B cell (primary cell): ENCODE measurements around the gene PTF1A. TPM values are rescaled to one million over a fixed set of nuclear protein-coding genes. Genes with fewer than 3 reads are reported as not detected.

Experiments used
- ATAC-seq: fragments of 200-7000 bp; cut with Tn5 transposase; one replicate; pipeline ENCODE4 v1.10.0; 2021; ENCODE audit warnings: low read depth, mild to moderate bottlenecking, moderate number of reproducible peaks, moderate library complexity
- CTCF ChIA-PET: fragments of 350-600 bp; sonication (Branson Sonifier 250); formaldehyde crosslinking; loops from one replicate; lab custom pipeline; 2021; ENCODE audit warnings: antibody characterized with exemption, inconsistent platforms; lab: Charles Lee
- POLR2A ChIA-PET: fragments of 350-600 bp; sonication (Branson Sonifier 250); formaldehyde crosslinking; loops from one replicate; lab custom pipeline; 2021; ENCODE audit warnings: antibody characterized with exemption; lab: Charles Lee
- DNase-seq: peaks from one replicate; pipeline ENCODE4 v3.0.0; 2013
- H2AFZ ChIP-seq: 2 replicates; pipeline ENCODE4 v1.6.1; 2012; ENCODE audit warnings: mild to moderate bottlenecking, low read depth, low read length; ENCODE audit not compliant: insufficient read depth, poor library complexity, severe bottlenecking
- H3K27ac ChIP-seq, 2 donors: 1 replicate in 1 of 2; 2 replicates in 1 of 2; pipeline ENCODE4 v1.5.1; 2012 to 2013; ENCODE audit warnings: low read length in 2 of 2, mild to moderate bottlenecking in 2 of 2, moderate library complexity in 1 of 2
- H3K27me3 ChIP-seq, 4 experiments: fragments of 200-600 bp in 1 of 4; sonication (generic) in 1 of 4; replicated peaks in 1 of 4; 1 replicate in 2 of 4; 2 replicates in 2 of 4; pipeline versions ENCODE4 v1.6.1 to v1.7.0; 2013 to 2016; ENCODE audit warnings: low read length in 3 of 4, mild to moderate bottlenecking in 2 of 4, mixed read lengths in 1 of 4, moderate library complexity in 1 of 4; ENCODE audit not compliant: insufficient read depth in 4 of 4, control insufficient read depth in 3 of 4; ENCODE audit errors: control extremely low read depth in 1 of 4
- H3K36me3 ChIP-seq, 2 experiments: replicated peaks in 1 of 2; 1 replicate in 1 of 2; 2 replicates in 1 of 2; pipeline versions ENCODE4 v1.6.1 to v1.7.1; 2013; ENCODE audit warnings: low read length in 1 of 2; ENCODE audit not compliant: insufficient read depth in 2 of 2, control insufficient read depth in 1 of 2; ENCODE audit errors: control extremely low read depth in 1 of 2, extremely low read depth in 1 of 2
- H3K4me1 ChIP-seq, 2 donors: fragments of 200-600 bp in 1 of 2; sonication (generic) in 1 of 2; 1 replicate in 1 of 2; 2 replicates in 1 of 2; pipeline versions ENCODE4 v1.5.1 to v1.6.1; 2013 to 2017; ENCODE audit warnings: low read length in 2 of 2; ENCODE audit not compliant: control insufficient read depth in 2 of 2, insufficient read depth in 2 of 2
- H3K4me2 ChIP-seq: replicated peaks from 2 replicates; pipeline ENCODE3; 2012; ENCODE audit warnings: mild to moderate bottlenecking, low read depth, low read length; ENCODE audit not compliant: poor library complexity, severe bottlenecking
- H3K4me3 ChIP-seq, 5 experiments: fragments of 200-600 bp in 1 of 5; sonication (generic) in 1 of 5; 1 replicate in 3 of 5; 2 replicates in 2 of 5; pipeline versions ENCODE4 v1.5.1 to v1.7.0; 2011 to 2016; ENCODE audit warnings: low read length in 4 of 5, mild to moderate bottlenecking in 4 of 5, low read depth in 2 of 5, control low read depth in 1 of 5, moderate library complexity in 1 of 5; ENCODE audit not compliant: insufficient read depth in 1 of 5; ENCODE audit errors: control extremely low read depth in 1 of 5, extremely low read depth in 1 of 5
- H3K79me2 ChIP-seq: fragments of 200-600 bp; sonication (generic); one replicate; pipeline ENCODE4 v1.6.0; 2016; ENCODE audit warnings: low read length; ENCODE audit not compliant: control insufficient read depth, insufficient read depth
- H3K9ac ChIP-seq: fragments of 200-600 bp; sonication (generic); 2 replicates; pipeline ENCODE4 v1.6.1; 2017; ENCODE audit warnings: mild to moderate bottlenecking, low read length, moderate library complexity
- H3K9me3 ChIP-seq, 3 donors: one replicate each; pipeline versions ENCODE4 v1.6.1 to v1.7.1; 2013; ENCODE audit warnings: low read length in 2 of 3; ENCODE audit not compliant: control insufficient read depth in 2 of 3, insufficient read depth in 1 of 3; ENCODE audit errors: control extremely low read depth in 1 of 3
- H4K20me1 ChIP-seq: 2 replicates; pipeline ENCODE4 v1.6.0; 2012; ENCODE audit warnings: mild to moderate bottlenecking, low read length; ENCODE audit not compliant: insufficient read depth, control insufficient read depth, poor library complexity, severe bottlenecking
- H3K27ac Mint-ChIP-seq: one replicate; pipeline ENCODE4 v1.8.0; 2021; ENCODE audit warnings: mixed read lengths
- H3K27me3 Mint-ChIP-seq: one replicate; pipeline ENCODE4 v1.8.0; 2021; ENCODE audit warnings: mixed read lengths
- H3K4me1 Mint-ChIP-seq: one replicate; pipeline ENCODE4 v1.8.0; 2021; ENCODE audit warnings: mixed read lengths
- H3K4me3 Mint-ChIP-seq: one replicate; pipeline ENCODE4 v1.8.0; 2021; ENCODE audit warnings: mixed read lengths
- H3K9me3 Mint-ChIP-seq: one replicate; pipeline ENCODE4 v1.8.0; 2022; ENCODE audit warnings: mixed read lengths; ENCODE audit not compliant: insufficient read depth
- CTCF ChIP-seq: fragments of 200-600 bp; IDR thresholded peaks from one replicate; pipeline ENCODE4 v1.8.0; 2022; ENCODE audit warnings: antibody characterized with exemption, mild to moderate bottlenecking
- EZH2 ChIP-seq: IDR thresholded peaks from 2 replicates; pipeline ENCODE4 v1.6.1; 2012; ENCODE audit warnings: borderline replicate concordance, low read depth, mild to moderate bottlenecking, moderate library complexity, low read length; ENCODE audit not compliant: insufficient read depth, poor library complexity, severe bottlenecking
- WGBS: methylation state at CpG from one replicate; pipeline ENCODE4 v1.1.5; 2013; ENCODE audit warnings: missing lambda C conversion rate; ENCODE audit not compliant: insufficient coverage; 5-methylcytosine and 5-hydroxymethylcytosine counted together
- intact Hi-C: fragments of 100-400 bp; cut with micrococcal nuclease; formaldehyde crosslinking; loops from one replicate; pipeline ENCODE4 v1.10.0; 2022
- polyA plus RNA-seq: library from polyadenylated mRNA; depleted of rRNA; stranded (reverse); fragments of >200 nt; gene quantifications from 2 replicates; pipeline ENCODE4 v1.2.3, GENCODE V29; 2012
- total RNA-seq, 2 donors: library from RNA; stranded (reverse); fragments of 120-200 nt in 1 of 2; gene quantifications; 1 replicate in 1 of 2; 2 replicates in 1 of 2; pipeline versions ENCODE4 v1.2.3 to v1.2.4, GENCODE V29; 2013 to 2022

The PTF1A gene
- total and polyA plus RNA-seq, 2 donors (not counting 1 experiment from before 2014, with no cell fraction given) = not detected

- DNase-seq = no peak
- Histone ChIP-seq H3K9me3 (no peaks in the 10 kb centered on the region), H3K4me2 (no peak overlapping the region), H3K4me1 (no peaks in the 10 kb centered on the region), H3K27me3 (peaks cover 0 to 9% (median 0%) of the 10 kb centered on the region in 4 experiments), H3K9ac (no peak overlapping the region), H3K4me3 (no peak overlapping the region), H4K20me1 (no peaks in the 10 kb centered on the region), H3K27ac (no peak overlapping the region), H2AFZ (no peak overlapping the region), H3K36me3 (no peaks in the 10 kb centered on the region), H3K79me2 (no peaks in the 10 kb centered on the region)
- H3K27ac Mint-ChIP-seq = no peak overlapping the region
- H3K4me1 Mint-ChIP-seq = peaks cover 8% of the 10 kb centered on the region
- 55% methylated on average over 14 of the region's 14 CpGs for WGBS
- no peak for ATAC-seq
- H3K27me3 Mint-ChIP-seq = peaks cover 38% of the 10 kb centered on the region
- CTCF ChIA-PET = interaction anchor here (0.7 to 3.8 kb wide), 12 partner anchors 11 to 1400 kb away, joined by 3 to 23 read pairs (median 4); no protein-coding TSS in a partner anchor
- POLR2A ChIA-PET = no interaction called here
- no peak for TF ChIP-seq EZH2
- TF ChIP-seq CTCF = no peak
- no peak overlapping the region for H3K4me3 Mint-ChIP-seq
- H3K9me3 Mint-ChIP-seq = no peaks in the 10 kb centered on the region
- intact Hi-C loops = no loop called here
Observed at GRCh38 chr10:23157239-23157681, 34.9 kb upstream of the PTF1A start.

- H3K9me3 ChIP-seq = no peaks in the 10 kb centered on the region
- Mint-ChIP-seq H3K4me3 (no peak overlapping the region), H3K9me3 (no peaks in the 10 kb centered on the region), H3K27ac (no peak overlapping the region), H3K27me3 (peaks cover 38% of the 10 kb centered on the region), H3K4me1 (peaks cover 8% of the 10 kb centered on the region)
- H3K4me2 ChIP-seq = peak overlapping the region; percentile 6
- no peaks in the 10 kb centered on the region for H3K79me2 ChIP-seq
- no peak overlapping the region for H2AFZ ChIP-seq
- H3K27ac ChIP-seq = no peak overlapping the region
- no peaks in the 10 kb centered on the region for H4K20me1 ChIP-seq
- intact Hi-C loops = loop anchor here (1.0 kb wide), 2 partner anchors 156 to 372 kb away; no protein-coding TSS in a partner anchor
- DNase-seq = peak; percentile 29
- no peak overlapping the region for H3K9ac ChIP-seq
- no peak overlapping the region for H3K4me3 ChIP-seq
- 35% methylated on average over 3 of the region's 12 CpGs for WGBS
- ATAC-seq = no peak
- H3K4me1 ChIP-seq = no peaks in the 10 kb centered on the region
- ChIA-PET CTCF (interaction anchor here (0.7 to 3.8 kb wide), 22 partner anchors 10 to 1399 kb away, joined by 3 to 23 read pairs (median 4); no protein-coding TSS in a partner anchor), POLR2A (no interaction called here)
- TF ChIP-seq CTCF = no peak
- TF ChIP-seq EZH2 = no peak
- H3K36me3 ChIP-seq = no peaks in the 10 kb centered on the region
- H3K27me3 ChIP-seq = peaks cover 0 to 9% (median 0%) of the 10 kb centered on the region in 4 experiments
Observed at GRCh38 chr10:23157691-23158369, 34.3 kb upstream of the PTF1A start.
